B cell (primary cell): Measurements from ENCODE around the gene SLC7A5.

ENCODE experiments used
- EZH2 ChIP-seq: IDR thresholded peaks from 2 replicates; pipeline ENCODE4 v1.6.1; 2012; ENCODE audit warnings: borderline replicate concordance, low read depth, mild to moderate bottlenecking, moderate library complexity, low read length; ENCODE audit not compliant: insufficient read depth, poor library complexity, severe bottlenecking
- TF ChIP-seq, protein P1 (sequence below): fragments of 200-600 bp; IDR thresholded peaks from one replicate; pipeline ENCODE4 v1.8.0; 2022; ENCODE audit warnings: antibody characterized with exemption, mild to moderate bottlenecking

GRCh38 chr16:87816507-87817100, 52.7 kb downstream of the SLC7A5 start:
- TF ChIP-seq, protein P1, sequence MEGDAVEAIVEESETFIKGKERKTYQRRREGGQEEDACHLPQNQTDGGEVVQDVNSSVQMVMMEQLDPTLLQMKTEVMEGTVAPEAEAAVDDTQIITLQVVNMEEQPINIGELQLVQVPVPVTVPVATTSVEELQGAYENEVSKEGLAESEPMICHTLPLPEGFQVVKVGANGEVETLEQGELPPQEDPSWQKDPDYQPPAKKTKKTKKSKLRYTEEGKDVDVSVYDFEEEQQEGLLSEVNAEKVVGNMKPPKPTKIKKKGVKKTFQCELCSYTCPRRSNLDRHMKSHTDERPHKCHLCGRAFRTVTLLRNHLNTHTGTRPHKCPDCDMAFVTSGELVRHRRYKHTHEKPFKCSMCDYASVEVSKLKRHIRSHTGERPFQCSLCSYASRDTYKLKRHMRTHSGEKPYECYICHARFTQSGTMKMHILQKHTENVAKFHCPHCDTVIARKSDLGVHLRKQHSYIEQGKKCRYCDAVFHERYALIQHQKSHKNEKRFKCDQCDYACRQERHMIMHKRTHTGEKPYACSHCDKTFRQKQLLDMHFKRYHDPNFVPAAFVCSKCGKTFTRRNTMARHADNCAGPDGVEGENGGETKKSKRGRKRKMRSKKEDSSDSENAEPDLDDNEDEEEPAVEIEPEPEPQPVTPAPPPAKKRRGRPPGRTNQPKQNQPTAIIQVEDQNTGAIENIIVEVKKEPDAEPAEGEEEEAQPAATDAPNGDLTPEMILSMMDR, result no peak
- no peak for TF ChIP-seq EZH2
